HG03457 (cell line): ENCODE results near the gene PROSER1.
"Not testable (repeated sequence)": the region's sequence is repeated elsewhere in the genome, so short reads cannot be mapped to it uniquely, and the experiment has no call there.

Experiments used
- ATAC-seq: cut with Tn5 transposase; IDR thresholded peaks from one replicate; pipeline ENCODE4 v1.9.1; 2021; ENCODE audit warnings: moderate number of reproducible peaks; ENCODE audit not compliant: unreplicated experiment

Gene PROSER1

DNA sequence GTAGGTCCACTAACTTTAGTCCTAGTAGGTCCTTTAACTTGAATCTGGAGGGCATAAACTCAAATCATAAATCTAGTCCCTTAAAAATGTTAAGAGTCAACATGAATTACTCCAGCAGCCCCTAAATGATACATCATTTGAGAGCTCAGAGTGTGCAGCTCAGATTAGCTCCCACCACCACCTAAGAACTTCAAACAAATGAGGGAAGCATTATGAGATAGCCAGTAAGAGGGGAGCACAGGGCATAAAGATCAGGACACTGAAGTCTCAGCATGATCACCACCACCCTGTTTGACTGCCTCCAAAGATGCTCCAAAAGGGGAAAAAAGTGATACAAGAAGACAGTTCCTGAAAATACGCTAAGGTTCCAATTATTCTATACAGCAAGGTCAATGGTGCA is 5.7 kb downstream of the PROSER1 start:
- no peak for ATAC-seq

DNA sequence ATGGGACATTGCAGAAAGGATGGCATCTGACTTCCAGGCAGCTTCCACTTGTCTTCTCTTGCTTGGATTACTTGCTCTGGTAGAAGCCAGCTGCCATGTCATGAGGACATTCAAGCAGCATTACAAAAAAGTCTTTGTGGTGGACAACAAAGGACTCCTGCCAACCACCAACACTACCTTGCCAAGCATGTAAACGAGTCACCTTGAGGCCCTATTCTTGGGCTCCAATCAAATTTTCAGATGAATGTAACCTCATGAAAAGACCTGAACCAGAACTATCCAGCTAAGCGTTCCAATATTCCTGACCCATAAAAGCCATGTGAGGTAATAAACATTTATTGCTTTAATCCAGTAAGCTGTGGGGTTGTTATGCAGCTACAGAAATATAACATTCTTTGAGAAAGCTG is 12.5 kb downstream of the PROSER1 start:
- no peak for ATAC-seq

DNA sequence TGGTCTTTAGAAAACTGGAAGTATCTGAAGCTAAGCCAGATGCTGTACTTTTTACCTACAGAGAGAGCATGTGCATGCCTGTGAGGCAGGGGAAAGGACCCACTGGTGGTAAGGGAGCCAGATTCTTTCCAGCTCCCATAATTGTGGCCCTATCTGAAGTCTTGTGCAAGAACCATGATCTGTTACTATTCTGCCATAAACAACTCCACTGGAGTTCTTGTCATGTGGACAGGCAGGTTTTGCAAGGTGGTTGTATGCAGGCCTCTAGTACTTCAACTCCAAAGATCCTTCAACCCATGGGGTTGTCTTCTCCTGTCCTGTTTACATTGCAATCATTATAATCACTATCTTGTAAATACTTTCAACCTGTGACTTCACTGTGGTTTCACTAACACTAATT is 14.1 kb downstream of the PROSER1 start:
- ATAC-seq: no peak

DNA sequence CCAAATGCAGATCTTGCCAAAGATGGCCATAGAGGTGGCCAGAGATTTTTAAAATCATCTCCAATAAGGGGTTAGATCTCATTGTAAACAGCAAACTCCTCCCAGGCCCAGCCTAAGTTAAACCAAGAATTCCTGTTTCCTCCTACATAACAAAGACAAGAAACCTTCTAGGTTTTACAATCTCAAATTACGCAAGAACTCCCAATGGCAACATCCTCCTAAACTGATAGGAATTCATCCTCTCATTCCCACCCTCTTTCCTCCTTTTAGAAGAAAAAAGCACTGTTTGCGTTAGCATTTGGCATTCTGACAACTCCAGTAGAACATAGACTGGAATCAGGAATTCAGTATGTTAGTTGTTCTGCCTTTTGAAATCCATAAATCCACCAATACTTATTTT is 14.6 kb downstream of the PROSER1 start:
- no peak for ATAC-seq

DNA sequence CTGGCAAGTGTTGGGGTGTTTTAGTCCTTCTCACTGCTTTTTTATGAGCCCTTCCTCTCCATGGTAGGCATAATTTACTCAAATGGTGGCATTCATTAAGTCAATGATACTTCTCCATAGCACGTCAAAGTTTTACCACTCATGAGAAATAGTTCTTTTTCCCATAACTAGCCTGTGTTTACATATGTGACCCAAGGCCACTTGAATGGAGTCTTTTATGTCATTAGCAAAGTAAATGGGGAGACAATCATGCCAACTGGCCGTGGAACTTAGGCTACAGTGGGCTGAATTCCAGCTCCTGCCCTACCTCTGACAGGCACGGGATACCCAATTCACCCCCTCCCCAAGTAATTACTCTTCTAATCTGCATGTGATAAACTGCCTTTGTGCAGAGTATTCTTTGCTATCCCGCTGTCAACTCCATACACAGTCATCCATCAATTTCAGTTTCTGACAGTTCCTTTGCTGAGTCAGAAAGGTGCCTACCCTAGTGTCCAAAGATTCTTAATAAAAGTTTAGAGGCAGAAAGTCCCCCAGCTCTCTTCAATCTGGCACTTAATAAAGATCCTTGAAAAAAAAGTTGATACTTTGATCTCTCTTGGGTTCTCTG is 16.9 kb downstream of the PROSER1 start:
- ATAC-seq: no peak

DNA sequence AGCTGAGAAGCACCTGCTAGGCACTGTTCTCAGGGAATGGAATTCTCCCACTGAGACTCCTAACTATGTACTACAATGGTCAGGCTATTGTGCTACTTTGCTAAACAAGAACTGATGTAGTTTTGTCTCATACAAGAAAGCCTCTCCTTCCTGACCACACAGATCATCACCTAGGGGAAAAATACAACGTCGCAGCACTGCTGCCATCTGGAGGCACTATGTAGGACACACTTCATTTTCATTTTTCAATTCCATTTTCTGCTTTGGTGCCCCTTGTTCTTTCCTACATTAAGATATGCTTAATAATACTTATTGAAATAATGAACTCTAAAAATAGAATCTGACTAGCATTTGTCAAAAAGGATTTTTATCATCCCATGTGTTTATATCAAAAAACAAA is 21.1 kb downstream of the PROSER1 start:
- ATAC-seq: peak; percentile 72

DNA sequence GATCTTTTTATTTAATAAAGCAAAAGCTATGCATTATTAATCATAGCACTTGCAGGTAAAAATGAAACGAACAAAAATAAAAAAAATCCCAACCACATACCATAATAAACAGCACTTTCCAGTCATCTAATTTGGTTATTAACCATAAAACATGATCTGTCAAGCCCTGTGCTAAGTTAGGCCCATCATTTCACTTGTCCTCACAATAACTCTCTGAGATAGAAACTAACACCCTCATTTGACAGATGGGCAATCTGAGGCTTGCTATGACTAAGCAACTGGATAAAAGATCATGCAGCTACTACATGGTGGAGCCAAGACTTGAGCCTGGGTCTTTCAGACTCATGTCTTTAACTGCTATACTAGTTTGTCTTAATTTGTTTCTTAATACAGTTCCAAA is 21.8 kb downstream of the PROSER1 start:
- ATAC-seq: peak; percentile 81

DNA sequence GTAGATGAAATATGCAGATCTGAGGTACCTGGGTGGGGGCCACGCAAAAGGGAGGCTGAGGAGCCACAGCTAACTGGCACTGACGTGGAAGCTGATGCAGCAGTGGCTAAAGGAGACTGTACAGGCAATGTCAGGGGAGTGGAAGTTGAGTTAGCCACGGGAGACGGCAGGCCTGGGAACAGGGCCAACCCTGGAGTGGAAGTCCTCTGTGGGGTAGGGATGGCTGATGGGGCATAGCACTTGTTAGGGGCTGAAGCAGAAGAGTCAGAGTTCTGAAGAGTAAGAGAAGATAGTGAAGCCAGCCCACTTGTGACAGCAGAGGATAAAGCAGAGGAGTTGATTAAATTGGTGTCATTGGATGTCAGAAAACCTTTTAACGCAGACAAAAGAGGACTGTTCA is 24.4 kb downstream of the PROSER1 start:
- ATAC-seq: no peak

DNA sequence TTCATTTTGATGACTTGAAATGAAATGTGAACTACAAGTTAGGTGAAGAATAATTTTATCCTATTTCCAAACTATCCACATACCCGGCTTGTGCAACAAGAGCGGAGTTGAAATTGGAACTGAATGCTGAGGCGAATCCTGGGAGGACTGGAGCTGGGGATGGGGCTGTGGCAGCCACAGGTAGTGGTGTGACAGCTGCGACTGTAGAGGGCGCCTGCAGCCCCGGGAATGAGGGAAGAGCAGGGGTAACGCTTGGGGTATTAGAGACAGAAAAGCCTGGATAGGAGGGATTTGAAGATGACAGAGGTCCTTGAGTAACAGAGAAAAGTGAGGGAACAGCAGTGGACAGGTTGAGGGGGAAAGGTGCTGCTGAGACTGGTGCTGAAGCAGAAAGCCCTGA is 25.3 kb downstream of the PROSER1 start:
- no peak for ATAC-seq

DNA sequence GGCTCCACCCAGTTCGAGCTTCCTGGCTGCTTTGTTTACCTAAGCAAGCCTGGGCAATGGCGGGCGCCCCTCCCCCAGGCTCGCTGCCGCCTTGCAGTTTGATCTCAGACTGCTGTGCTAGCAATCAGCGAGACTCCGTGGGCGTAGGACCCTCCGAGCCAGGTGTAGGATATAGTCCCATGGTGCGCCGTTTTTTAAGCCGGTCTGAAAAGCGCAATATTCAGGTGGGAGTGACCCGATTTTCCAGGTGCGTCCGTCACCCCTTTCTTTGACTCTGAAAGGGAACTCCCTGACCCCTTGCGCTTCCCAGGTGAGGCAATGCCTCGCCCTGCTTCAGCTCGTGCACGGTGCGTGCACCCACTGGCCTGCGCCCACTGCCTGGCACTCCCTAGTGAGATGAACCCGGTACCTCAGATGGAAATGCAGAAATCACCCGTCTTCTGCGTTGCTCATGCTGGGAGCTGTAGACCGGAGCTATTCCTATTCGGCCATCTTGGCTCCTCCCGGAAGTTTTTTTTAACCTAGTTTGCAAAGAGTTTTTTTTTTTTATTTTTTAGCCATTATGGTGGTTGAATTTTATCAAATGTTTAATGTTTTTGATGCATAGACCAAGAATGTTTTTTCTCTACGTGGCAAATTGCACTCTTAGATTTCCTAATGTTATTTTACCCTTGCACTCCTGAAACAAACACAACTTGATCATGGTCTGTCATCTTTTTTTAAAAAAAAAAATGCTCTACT is 31.3 kb downstream of the PROSER1 start:
- ATAC-seq: not testable (repeated sequence)

DNA sequence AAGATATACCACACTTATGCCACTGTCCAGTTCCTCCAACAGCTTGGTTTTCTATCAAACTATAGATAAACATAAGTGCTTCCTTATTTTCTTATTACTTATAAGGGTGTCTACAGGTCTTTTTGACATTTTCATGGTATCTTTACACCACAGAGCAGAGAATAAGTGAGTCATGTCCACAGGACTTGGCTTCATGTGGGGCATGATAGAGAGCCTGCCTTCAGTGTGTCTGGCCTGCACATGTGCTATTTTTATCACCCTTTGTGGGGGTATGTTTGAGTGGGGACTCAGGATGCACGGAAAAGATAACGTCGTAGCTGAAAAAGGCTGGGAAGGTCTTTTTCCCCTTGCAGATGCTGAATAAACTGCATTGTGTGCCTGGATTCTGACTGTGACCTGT is 39.1 kb downstream of the PROSER1 start:
- ATAC-seq: no peak

DNA sequence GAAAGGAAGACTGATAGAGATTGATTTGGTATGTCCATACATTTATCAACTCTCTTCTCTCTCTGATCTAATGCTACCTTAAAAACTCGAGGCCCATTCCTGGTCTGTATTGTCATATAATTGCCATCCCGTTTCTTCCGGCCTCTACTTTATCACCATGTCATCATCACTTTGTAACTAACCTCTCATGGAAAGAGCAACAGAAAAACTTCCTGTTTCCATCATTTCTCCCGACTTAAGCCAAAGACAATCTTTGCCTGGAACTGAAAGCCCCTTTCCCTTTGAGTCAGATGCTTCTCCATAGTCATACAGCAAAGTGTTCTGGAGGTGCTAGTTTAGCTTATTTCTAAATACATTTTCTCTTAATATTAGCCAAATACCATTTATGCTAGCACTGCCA is 44.5 kb downstream of the PROSER1 start:
- no peak for ATAC-seq

DNA sequence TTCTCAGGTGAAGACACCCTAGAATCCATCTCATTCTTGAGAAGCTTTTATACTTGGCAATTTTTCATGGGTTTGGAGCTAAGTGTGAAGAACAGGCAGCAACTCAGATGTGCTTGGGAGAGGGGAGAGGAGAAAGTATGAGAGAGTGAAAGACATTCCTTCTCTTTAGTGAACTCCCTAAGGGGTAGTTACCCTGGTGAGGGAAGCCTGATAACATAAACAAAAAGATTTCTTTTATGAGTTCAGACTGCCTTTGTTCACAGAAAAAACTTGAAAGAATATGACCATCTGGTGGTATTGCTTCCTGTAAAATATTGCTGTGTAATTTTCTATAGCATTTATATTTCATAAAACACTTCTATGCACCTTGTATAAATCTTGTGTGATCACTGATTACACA is 47.2 kb downstream of the PROSER1 start, which contains the start of gene STOML3:
STOML3 (minus strand) TSS at position 139 of the 400 bp plus-strand sequence; CDS start at position 29, 110 bp downstream.
- ATAC-seq: no peak

DNA sequence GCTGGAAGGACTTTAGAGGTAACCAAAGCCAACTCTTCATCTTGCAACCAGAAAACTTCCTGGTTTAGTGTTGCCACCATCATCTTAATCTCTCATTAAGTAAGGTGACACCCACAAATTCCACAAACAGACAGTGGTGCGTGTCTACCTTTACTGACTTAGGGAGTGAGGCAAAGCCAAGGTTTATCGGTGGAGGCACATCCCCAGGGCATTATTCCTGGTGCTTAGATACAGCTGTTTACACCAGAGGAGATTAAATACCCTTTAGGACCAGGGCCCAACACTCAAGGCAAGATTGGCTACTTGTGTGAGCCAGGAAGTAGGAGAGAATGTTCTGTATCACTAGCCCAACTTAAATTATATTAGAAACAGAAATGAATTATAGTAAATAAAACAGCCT is 56.8 kb downstream of the PROSER1 start:
- no peak for ATAC-seq

DNA sequence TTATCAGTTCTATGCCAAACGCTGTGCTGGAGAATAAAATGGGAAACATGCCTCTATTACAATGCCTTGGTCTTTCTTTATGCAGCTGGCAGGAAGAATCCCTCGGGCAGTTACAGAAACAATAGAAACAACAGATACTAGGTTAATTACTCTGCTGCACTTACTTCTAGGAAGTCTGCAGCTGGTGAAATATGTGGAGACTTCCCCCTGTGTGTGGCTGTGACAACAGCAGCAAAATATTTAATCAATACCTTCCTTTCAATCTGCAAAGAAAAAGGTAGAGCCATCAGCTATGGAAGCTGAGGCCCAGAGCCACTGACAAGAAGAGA is 57.2 kb downstream of the PROSER1 start:
- no peak for ATAC-seq

DNA sequence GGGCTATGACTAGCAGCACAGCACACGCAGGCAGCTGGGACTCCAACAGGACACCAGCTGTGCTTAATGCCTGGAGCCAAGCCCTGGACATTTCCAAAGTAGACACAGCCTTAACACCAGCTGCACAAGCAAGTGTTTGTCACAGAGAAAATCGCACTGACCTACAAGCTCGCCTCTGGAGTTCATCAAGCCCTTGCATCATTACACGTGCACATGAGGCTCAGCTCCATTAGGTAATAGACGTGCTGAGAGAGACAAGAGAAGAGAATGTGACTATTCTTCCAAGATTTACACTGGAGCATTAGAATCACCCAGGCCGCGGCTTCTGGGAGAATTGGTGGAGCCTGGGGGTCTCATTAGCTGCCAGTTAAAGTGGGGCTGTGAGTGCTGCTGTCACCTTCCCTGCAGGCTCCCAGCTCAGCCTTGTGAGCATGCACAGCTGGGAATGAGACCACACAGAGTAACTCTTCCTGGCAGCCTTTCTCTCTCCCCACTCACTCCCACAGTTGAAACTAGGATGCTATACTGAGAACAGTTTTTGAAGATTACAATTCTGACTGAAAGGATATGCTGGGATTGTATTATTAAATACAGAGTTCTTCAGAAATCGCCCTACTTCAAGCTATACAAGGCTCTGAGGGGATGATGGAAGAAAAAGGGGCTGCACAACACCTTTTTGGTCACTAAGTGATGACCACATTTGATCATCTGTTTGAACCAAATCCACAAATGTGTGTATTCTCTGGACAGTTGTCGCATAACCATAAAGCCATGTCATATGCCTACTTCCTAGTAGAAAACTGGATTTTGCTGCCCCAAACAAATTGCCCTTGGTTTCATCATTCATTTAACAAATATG is 57.8 kb downstream of the PROSER1 start:
- no peak for ATAC-seq

DNA sequence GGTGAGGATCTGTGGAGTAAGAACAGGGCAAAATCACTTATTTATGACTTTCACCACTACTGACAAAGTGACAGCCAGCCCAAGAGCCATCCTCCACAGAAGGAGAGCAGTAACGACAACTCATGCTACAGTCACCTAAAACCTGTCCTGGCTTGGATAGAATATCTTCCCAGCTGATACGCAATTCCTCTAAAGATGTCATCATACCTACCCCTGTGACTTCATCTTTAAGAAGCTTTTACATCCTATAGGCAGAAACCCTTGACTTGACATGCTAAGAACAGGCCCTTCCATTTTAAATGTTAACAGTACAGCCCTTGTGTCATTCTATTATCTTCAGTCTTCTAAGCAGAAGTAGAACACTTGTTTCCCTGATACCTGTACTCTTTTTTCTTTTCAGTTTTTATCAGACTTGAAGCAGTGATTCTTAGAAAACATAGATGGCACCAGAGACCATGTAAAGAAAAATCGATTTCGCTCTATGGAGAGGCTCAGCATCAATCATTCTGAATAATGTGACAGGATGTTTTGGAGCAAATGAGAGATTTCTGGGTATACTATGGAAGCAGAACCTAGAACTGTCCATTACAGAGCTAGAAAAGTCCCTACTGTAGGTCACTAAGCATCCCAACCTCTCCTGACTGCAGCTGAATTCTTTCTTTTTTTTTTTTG is 67.4 kb downstream of the PROSER1 start:
- no peak for ATAC-seq

DNA sequence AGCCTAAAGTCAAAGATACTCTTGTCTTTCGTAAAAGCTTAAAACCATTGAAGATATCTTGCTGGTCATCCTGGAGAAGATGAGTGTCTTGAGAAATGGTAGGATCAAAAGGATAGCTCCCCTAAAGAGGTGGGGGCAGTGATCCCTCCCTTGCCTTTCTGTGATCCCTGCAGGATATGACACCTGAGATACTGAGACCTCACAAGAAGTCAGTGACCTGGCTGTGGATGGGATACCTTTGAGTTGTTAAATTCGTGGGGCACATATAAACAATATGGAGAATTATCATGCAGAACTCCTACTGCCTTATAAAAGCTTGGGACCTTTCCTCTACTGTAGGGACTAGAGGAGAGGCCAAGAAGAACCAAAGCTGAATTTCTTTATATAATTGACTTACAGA is 68.7 kb downstream of the PROSER1 start:
- no peak for ATAC-seq

DNA sequence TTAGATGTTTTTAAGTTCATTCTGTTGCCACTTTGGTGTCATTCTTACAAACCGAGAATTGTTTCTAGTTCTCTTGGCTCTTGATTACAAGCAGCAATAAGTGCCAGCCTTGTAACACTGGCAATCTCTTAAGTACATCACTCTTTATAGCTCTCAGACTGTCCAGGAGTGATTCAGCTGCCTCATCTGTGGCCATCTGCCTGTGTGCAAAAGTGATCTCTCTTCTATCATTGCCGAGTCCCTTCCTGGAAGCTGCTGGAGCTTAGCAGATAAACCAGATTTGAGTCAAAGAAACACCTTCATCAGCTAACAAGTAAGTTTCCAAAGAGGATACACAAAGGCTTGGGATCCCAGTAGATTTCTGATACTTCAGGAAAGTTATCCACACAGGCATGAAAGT is 70.4 kb downstream of the PROSER1 start:
- no peak for ATAC-seq

DNA sequence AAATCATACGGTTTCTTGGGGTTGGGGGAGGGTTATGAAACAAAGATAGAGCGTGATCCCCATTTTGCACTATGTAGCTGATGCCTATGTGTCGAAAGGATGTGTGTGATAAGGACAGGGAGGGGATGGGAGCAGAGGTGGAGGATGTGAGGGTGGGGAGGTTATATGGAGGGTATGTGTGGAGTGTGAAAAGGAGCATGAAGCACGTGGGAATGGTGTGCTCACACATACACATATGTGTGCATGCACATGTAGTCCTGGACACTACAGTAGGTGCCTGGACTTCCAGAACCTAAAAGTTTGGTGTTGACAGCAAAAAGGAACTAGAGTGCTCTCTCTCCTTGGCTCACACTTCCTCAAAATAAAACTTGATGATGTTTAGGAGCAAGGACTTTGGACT is 72.6 kb downstream of the PROSER1 start:
- no peak for ATAC-seq

DNA sequence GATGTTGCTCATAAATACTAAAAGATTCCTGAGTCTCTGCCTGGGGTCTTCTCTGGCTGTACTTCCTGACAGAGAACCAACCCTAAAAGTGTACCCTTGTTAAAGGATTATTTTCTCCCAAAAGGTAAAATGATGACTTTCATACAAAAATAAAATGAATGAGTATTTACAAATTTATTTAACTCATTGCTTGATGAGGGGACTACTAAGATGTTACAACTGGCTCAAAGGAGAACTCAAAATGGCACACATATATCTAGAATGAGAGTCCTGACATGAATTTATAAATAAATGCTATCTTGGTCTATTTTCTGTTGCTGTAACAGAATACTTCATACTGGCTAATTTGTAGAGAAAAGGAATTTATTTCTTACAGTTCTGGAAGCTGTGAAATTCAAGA is 77.7 kb downstream of the PROSER1 start:
- no peak for ATAC-seq
